Glomerular visceral epithelial cell (primary cell): ENCODE results near the gene HLA-B.
"Not testable (repeated sequence)": the region's sequence is repeated elsewhere in the genome, so short reads cannot be mapped to it uniquely, and the experiment has no call there.

Experiments
- DNase-seq: peaks from one replicate; pipeline ENCODE4 v3.0.0-alpha.2; 2016; ENCODE audit errors: extremely low spot score

HLA-B gene

DNA sequence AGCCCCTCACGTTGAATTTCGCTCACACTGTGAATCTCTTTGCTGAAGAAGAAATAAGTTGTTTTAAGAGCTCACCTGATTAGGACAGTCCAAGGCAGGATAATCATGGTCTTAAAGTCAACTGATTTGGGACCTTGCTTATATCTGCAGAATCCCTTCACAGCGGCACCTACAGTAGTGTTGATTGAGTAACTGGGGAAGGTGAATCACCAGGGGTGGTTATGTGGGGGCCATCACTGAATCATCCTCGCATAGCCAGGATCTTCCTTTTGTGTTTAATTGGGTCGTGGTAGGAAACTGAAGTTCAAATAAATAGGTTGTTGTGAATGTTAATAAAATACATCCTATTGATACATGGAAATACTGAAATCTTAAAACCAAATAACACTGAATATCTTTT, 26.2 kb upstream of the HLA-B start:
- DNase-seq: no peak

DNA sequence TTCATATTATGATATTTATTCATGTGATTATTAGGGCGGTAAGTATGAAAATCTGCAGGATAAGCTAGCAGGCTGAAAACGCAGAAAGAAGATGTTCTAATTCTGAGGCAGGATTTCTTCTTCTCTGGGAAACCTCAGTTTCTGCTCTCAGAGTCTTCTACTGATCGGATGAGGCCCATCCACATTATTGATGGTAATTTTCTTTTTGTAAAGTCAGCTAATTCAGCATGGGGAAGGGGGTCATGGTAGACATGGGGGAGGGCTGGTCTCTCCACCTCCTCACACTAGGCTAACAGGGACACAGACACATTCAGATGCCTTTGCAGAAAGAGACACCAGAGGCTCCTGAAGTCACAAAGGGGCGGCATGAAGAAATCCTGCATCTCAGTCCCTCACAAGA, 24.7 kb upstream of the HLA-B start:
- no peak for DNase-seq

DNA sequence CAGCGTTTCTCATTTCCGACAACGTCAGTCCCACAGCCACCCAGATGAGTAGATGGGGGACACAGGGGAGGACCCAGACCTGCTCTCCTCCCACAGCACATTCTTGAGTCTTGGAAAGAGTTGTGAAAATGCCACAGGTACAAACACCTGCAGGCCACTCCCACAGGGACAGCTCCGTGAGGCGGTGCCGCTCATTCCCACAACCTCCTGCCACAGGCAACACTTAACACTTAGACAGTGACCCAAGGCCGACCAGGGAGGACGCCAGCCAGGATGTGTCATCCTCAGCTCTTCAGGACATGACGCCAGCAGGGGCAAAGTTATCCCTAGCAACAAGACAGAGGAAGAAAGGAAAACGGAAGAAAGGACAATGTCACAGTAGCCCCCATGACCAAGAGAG, 22.9 kb upstream of the HLA-B start:
- DNase-seq: no peak

- DNase-seq: no peak
Measured at GRCh38 chr6:31378721-31379103, 21.7 kb upstream of the HLA-B start.

GRCh38 chr6:31378062-31378720, 21.2 kb upstream of the HLA-B start:
- DNase-seq: no peak

- no peak for DNase-seq
Measured at GRCh38 chr6:31377029-31377428, 20.1 kb upstream of the HLA-B start.

GRCh38 chr6:31375699-31376098, 18.7 kb upstream of the HLA-B start:
- DNase-seq: no peak

DNA sequence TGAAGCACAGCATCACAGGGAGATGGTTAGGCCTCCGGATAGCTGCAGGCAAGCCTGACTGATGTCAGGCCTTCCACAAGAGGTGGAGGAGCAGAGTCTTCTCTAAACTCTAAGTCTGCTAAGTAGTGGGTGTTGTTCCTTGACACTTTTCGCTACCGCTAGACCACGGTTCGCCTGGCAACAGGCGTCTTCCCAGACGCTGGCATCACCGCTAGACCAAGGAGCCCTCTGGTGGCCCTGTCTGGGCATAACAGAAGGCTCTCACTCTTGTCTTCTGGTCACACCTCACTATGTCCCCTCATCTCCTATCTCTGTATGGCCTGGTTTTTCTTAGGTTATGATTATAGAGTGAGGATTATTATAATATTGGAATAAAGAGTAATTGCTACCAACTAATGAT, 17.1 kb upstream of the HLA-B start:
- not testable (repeated sequence) for DNase-seq

DNA sequence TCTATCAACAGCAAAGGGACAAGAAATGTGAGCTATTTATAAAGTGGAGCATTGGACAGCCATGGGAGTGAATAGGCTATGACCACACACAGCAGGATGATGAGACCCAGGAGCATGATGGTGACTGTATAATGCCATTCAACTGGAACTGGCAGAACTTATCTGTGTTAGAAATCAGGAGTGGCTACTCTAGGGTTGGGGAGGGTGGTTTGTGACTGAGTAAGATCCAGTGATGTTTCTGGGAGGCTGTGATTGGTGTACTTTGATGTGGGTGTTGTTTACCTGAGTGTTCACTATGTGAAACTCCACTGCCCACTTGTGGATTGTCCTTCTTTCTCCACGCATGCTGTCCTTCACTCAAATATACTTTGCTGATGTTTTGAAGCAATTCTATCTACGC, 11.5 kb upstream of the HLA-B start:
- DNase-seq: no peak

DNA sequence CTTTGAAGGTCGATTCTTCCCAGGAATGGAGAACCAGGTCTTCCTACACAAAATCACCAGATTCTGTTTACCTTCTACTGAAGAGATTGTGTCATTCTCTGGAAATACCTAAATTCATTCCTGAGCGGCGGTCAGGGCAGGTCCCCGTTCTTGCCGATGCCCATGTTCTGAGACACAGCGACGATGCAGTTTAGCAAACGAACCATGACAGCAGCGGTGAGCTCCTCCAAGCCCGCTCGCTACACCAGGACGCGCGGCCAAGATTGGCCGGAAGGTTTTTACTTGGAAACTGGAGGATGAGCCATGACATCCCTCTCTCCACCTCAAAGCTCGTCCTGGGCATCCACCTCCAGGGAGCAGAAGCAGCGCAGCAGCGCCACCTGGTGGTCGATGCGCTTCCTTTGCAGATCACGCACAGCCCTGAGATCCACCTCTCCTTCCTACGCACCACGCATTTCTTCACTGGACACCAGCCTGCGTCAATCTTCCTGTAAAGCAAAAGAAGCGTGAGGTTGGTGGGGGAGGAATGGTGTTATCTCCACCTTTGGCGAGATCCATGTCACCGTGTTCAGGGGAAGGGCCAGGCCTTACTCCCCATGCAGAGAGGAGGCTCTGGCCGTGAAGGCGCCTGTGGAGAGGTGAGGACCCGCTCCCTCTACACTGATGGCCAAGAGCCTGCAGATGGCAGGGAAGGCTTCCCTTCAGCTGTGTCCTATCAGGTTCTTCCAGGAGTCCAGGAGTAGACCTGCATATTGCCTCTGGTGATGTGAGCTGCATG, 9.9 kb upstream of the HLA-B start:
- peak; percentile 93 for DNase-seq

DNA sequence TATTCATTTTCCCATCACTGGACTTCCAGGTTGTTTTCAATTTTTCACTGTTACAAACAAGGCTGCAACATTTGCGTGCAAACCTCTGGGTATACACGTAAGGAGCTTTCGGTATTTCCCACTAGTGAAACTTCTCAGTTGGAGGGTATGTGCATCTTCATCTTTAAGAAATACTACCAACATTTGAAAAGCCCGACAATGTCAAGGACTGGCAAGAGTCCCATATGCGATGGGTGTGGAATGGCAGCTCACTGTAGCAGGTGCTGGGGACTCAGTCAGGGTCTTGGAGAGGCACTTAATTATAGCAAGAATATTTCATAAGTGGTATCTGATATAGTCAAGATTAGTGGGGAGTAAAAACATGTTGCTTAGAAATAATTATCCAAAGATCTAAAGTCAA, 8.9 kb upstream of the HLA-B start:
- no peak for DNase-seq

- no peak for DNase-seq
Measured at GRCh38 chr6:31363811-31364210, 6.8 kb upstream of the HLA-B start.

GRCh38 chr6:31362751-31363150, 5.8 kb upstream of the HLA-B start:
- no peak for DNase-seq

DNA sequence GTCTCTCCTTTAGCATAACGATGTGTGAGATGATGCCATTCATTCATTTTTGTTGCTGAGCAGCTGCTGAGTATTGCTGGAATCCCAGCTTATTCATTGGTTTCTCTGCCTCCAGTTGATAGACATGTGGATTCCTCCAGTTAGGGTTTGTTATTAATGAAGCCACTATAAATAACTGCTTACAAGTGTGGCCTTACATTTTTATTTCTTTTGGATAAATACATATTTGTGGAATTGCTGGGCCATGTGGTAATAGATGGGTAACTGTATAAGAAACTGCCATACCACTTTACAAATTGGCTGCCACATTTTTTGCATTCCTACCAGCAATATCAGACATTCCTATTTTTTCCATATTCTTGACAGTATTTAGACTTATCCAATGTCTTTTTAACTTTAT, 2.6 kb upstream of the HLA-B start:
- no peak for DNase-seq

DNA sequence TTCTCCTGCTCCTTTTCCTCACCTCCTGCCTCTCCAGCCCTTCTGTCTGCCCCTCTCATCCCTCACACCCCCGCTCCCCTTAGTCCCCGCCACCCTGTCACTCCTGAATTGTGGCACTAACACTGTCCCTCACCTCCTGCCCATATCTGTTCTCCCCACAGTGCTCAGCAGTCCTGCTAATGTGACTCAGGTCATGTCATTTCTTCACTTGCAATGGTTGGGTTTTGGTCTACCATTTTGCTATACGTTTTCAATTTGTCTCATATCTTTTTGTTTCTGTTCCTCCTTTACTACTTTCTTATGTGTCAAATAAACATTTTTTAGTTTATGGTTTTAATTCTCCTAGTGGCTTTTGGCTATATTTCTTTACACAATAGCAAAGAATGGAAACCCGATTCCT, 1.3 kb upstream of the HLA-B start:
- no peak for DNase-seq

- no peak for DNase-seq
Measured at GRCh38 chr6:31357886-31358285, 907 bp upstream of the HLA-B start.

DNA sequence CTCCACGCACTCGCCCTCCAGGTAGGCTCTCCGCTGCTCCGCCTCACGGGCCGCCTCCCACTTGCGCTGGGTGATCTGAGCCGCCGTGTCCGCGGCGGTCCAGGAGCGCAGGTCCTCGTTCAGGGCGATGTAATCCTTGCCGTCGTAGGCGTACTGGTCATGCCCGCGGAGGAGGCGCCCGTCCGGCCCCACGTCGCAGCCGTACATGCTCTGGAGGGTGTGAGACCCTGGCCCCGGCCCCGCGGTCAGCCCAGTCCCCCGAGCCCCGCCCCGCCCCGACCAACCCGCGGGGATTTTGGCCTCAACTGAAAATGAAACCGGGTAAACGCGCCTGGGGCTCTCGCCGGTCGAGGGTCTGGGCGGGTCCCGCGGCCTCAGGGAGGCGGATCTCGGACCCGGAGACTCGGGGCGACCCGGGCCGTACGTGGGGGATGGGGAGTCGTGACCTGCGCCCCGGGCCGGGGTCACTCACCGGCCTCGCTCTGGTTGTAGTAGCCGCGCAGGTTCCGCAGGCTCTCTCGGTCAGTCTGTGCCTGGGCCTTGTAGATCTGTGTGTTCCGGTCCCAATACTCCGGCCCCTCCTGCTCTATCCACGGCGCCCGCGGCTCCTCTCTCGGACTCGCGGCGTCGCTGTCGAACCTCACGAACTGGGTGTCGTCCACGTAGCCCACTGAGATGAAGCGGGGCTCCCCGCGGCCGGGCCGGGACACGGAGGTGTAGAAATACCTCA, 598 bp downstream of the HLA-B start:
- DNase-seq: no peak

DNA sequence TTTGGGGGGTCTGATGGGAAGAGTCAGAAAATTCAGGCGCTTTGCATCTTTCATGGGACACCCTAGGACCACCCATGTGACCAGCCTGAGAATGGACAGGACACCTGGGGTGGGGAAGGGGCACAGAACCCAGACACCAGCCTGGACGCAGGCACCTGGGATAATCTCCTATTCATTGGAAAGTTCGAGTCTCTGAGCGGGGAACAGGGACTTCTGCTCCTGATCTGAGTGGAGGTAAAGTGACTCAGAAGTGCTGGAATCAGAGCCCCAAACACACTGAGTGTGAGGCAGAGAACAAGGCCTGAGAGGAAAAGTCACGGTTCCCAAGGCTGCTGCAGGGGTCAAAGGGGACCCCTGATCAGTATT, 1.4 kb downstream of the HLA-B start:
- no peak for DNase-seq

DNA sequence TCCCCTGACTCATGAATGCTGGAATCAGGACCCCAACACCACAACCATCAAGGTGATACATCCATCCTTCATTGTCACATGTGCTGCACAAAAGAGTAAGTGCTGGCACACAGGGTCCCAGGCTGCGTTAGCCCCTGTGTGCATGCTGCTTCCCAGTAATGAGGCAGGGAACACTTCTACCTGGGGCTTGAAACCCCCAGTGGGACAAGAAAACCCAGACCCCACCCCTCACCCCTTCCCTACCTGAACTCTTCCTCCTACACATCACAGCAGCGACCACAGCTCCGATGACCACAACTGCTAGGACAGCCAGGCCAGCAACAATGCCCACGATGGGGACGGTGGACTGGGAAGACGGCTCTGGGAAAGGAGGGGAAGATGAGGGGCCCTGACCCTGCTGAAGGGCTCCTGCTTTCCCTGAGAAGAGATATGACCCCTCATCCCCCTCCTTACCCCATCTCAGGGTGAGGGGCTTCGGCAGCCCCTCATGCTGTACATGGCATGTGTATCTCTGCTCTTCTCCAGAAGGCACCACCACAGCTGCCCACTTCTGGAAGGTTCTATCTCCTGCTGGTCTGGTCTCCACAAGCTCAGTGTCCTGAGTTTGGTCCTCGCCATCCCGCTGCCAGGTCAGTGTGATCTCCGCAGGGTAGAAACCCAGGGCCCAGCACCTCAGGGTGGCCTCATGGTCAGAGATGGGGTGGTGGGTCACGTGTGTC, 2.0 kb downstream of the HLA-B start:
- DNase-seq: no peak

DNA sequence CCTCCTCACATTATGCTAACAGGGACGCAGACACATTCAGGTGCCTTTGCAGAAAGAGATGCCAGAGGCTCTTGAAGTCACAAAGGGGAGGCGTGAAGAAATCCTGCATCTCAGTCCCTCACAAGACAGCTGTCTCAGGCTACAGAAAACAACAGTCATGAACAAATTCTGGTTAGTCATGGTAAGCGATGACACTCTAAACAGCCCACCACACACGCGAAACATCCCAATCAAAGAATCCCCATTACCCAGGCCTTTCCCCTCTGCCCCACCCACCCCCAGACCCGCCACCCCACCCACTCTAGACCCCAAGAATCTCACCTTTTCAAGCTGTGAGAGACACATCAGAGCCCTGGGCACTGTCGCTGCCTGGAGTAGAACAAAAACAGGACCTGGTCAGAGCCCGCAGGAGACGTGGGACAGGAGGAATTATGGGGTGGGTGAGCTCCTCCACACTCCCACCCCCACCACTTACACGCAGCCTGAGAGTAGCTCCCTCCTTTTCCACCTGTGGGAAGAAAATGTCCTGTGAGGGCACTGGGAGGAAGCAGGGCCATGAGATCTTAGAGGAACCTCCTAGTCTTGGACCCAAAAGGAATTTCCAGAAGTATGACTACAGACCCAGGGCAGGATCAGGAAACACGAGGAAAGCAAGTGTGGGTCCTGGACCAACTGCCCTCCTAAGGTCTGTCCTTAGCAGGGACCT, 2.7 kb downstream of the HLA-B start:
- DNase-seq: no peak

DNA sequence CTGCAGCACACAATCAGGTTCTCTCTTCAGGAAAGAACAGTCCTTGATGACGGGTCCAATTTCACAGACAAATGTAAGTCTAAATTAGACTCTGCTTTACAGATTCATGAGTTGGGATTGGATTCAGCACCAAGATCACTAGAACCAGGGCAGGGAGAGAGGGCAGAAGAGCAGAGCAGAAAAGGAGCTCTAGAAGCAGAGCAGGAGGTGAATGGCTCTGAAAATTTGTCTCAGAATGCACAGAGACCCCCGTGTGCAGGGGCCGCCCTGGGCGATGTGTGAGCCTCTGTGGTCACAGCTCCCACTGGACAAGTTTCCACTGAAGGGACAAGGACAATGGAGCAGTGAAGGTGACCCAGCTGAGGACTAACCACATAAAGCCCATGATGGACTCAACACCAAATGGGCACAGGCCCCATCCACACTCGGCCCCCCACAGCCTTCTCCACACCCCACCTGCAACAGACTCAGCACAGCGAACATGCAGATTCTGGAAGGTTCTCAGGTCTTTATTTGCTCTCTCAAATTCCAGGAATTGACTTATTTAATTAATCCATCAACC, 3.5 kb downstream of the HLA-B start:
- DNase-seq: no peak
